GM11168 (cell line): Measurements from ENCODE around the gene NME7.

Source experiments
- in situ Hi-C: fragments of 300-500 bp; cut with MboI; formaldehyde crosslinking; loops from one replicate; pipeline ENCODE4 v1.12.0; 2022; ENCODE audit warnings: low sequenced_read_pairs; ENCODE audit not compliant: unreplicated experiment

Gene NME7

GRCh38 chr1:169111472-169111871 is 256.1 kb downstream of the NME7 start:
- in situ Hi-C loops, result no loop called here

GRCh38 chr1:169110689-169111447 is 256.7 kb downstream of the NME7 start:
- in situ Hi-C loops, result no loop called here

GRCh38 chr1:169110236-169110635 is 257.4 kb downstream of the NME7 start:
- in situ Hi-C loops, result no loop called here

- in situ Hi-C loops, result no loop called here
Observed at GRCh38 chr1:169109561-169110134, 257.9 kb downstream of the NME7 start.

- in situ Hi-C loops, result no loop called here
Observed at GRCh38 chr1:169108863-169109560, 258.6 kb downstream of the NME7 start.

- in situ Hi-C loops, result no loop called here
Observed at GRCh38 chr1:169108223-169108622, 259.4 kb downstream of the NME7 start.

GRCh38 chr1:169107603-169108208 is 259.9 kb downstream of the NME7 start:
- in situ Hi-C loops, result no loop called here

- in situ Hi-C loops, result no loop called here
Observed at GRCh38 chr1:169106921-169107602, 260.5 kb downstream of the NME7 start.

GRCh38 chr1:169106095-169106920 is 261.3 kb downstream of the NME7 start, which contains the start of gene ATP1B1:
Gene ATP1B1, plus strand, starts transcription at chr1:169106690. Its CDS starts 140 bp downstream, at chr1:169106830.
- in situ Hi-C loops, result no loop called here

GRCh38 chr1:169105434-169106094 is 262.0 kb downstream of the NME7 start:
- in situ Hi-C loops, result no loop called here

- in situ Hi-C loops, result no loop called here
Observed at GRCh38 chr1:169105087-169105433, 262.5 kb downstream of the NME7 start.

GRCh38 chr1:169103480-169103893 is 264.1 kb downstream of the NME7 start:
- in situ Hi-C loops, result no loop called here

- in situ Hi-C loops, result no loop called here
Observed at GRCh38 chr1:169103002-169103401, 264.6 kb downstream of the NME7 start.

- in situ Hi-C loops, result no loop called here
Observed at GRCh38 chr1:169102567-169102966, 265.0 kb downstream of the NME7 start.

GRCh38 chr1:169100651-169101088 is 266.9 kb downstream of the NME7 start:
- in situ Hi-C loops, result no loop called here

GRCh38 chr1:169100208-169100607 is 267.4 kb downstream of the NME7 start:
- in situ Hi-C loops, result no loop called here

- in situ Hi-C loops, result no loop called here
Observed at GRCh38 chr1:169099561-169099960, 268.0 kb downstream of the NME7 start.

- in situ Hi-C loops, result no loop called here
Observed at GRCh38 chr1:169098380-169098779, 269.2 kb downstream of the NME7 start.
